PFSK-1 (cell line): ENCODE data around the gene DIP2C.

ENCODE experiments used
- FOXP2 ChIP-seq: optimal IDR thresholded peaks from 2 replicates; pipeline ENCODE3; 2011; ENCODE audit warnings: borderline replicate concordance, control low read depth, inconsistent platforms; ENCODE audit not compliant: insufficient read depth; ENCODE audit errors: extremely low read length, extremely low read depth
- POLR2AphosphoS5 ChIP-seq: IDR thresholded peaks from 2 replicates; pipeline ENCODE4 v1.6.1; 2012; ENCODE audit warnings: low read depth, mild to moderate bottlenecking, control low read depth, low read length, moderate library complexity
- REST ChIP-seq, 2 experiments: IDR thresholded peaks; 2 replicates each; pipeline versions ENCODE4 v1.6.1 to v1.8.0; 2011 to 2012; ENCODE audit warnings: low read depth in 2 of 2, low read length in 2 of 2, control low read depth in 1 of 2, inconsistent platforms in 1 of 2, mild to moderate bottlenecking in 1 of 2, moderate library complexity in 1 of 2; ENCODE audit not compliant: insufficient read depth in 1 of 2

- TF ChIP-seq POLR2AphosphoS5 (no peak), FOXP2 (no peak), REST (IDR thresholded peaks at IDR 0.05; ENCODE audit: insufficient read depth in 1 of 2, low read depth in 2 of 2, low read length in 2 of 2) (no peak)
These were observed 60.1 kb downstream of the DIP2C start for GRCh38 chr10:629186-629998.
